B cell (primary cell): ENCODE data around the gene PFN3. TPM values are rescaled to one million over a fixed set of nuclear protein-coding genes. Genes with fewer than 3 reads are reported as not detected.
A peak's percentile ranks its signal among the peaks of the same experiment; 100 is the strongest.

Source experiments
- ATAC-seq: fragments of 200-7000 bp; cut with Tn5 transposase; one replicate; pipeline ENCODE4 v1.10.0; 2021; ENCODE audit warnings: low read depth, mild to moderate bottlenecking, moderate number of reproducible peaks, moderate library complexity
- CTCF ChIA-PET: fragments of 350-600 bp; sonication (Branson Sonifier 250); formaldehyde crosslinking; loops from one replicate; lab custom pipeline; 2021; ENCODE audit warnings: antibody characterized with exemption, inconsistent platforms; lab: Charles Lee
- POLR2A ChIA-PET: fragments of 350-600 bp; sonication (Branson Sonifier 250); formaldehyde crosslinking; loops from one replicate; lab custom pipeline; 2021; ENCODE audit warnings: antibody characterized with exemption; lab: Charles Lee
- DNase-seq: peaks from one replicate; pipeline ENCODE4 v3.0.0; 2013
- H2AFZ ChIP-seq: 2 replicates; pipeline ENCODE4 v1.6.1; 2012; ENCODE audit warnings: mild to moderate bottlenecking, low read depth, low read length; ENCODE audit not compliant: insufficient read depth, poor library complexity, severe bottlenecking
- H3K27ac ChIP-seq, 2 donors: 1 replicate in 1 of 2; 2 replicates in 1 of 2; pipeline ENCODE4 v1.5.1; 2012 to 2013; ENCODE audit warnings: low read length in 2 of 2, mild to moderate bottlenecking in 2 of 2, moderate library complexity in 1 of 2
- H3K27me3 ChIP-seq, 4 experiments: fragments of 200-600 bp in 1 of 4; sonication (generic) in 1 of 4; replicated peaks in 1 of 4; 1 replicate in 2 of 4; 2 replicates in 2 of 4; pipeline versions ENCODE4 v1.6.1 to v1.7.0; 2013 to 2016; ENCODE audit warnings: low read length in 3 of 4, mild to moderate bottlenecking in 2 of 4, mixed read lengths in 1 of 4, moderate library complexity in 1 of 4; ENCODE audit not compliant: insufficient read depth in 4 of 4, control insufficient read depth in 3 of 4; ENCODE audit errors: control extremely low read depth in 1 of 4
- H3K36me3 ChIP-seq, 2 experiments: replicated peaks in 1 of 2; 1 replicate in 1 of 2; 2 replicates in 1 of 2; pipeline versions ENCODE4 v1.6.1 to v1.7.1; 2013; ENCODE audit warnings: low read length in 1 of 2; ENCODE audit not compliant: insufficient read depth in 2 of 2, control insufficient read depth in 1 of 2; ENCODE audit errors: control extremely low read depth in 1 of 2, extremely low read depth in 1 of 2
- H3K4me1 ChIP-seq, 2 donors: fragments of 200-600 bp in 1 of 2; sonication (generic) in 1 of 2; 1 replicate in 1 of 2; 2 replicates in 1 of 2; pipeline versions ENCODE4 v1.5.1 to v1.6.1; 2013 to 2017; ENCODE audit warnings: low read length in 2 of 2; ENCODE audit not compliant: control insufficient read depth in 2 of 2, insufficient read depth in 2 of 2
- H3K4me2 ChIP-seq: replicated peaks from 2 replicates; pipeline ENCODE3; 2012; ENCODE audit warnings: mild to moderate bottlenecking, low read depth, low read length; ENCODE audit not compliant: poor library complexity, severe bottlenecking
- H3K4me3 ChIP-seq, 5 experiments: fragments of 200-600 bp in 1 of 5; sonication (generic) in 1 of 5; 1 replicate in 3 of 5; 2 replicates in 2 of 5; pipeline versions ENCODE4 v1.5.1 to v1.7.0; 2011 to 2016; ENCODE audit warnings: low read length in 4 of 5, mild to moderate bottlenecking in 4 of 5, low read depth in 2 of 5, control low read depth in 1 of 5, moderate library complexity in 1 of 5; ENCODE audit not compliant: insufficient read depth in 1 of 5; ENCODE audit errors: control extremely low read depth in 1 of 5, extremely low read depth in 1 of 5
- H3K79me2 ChIP-seq: fragments of 200-600 bp; sonication (generic); one replicate; pipeline ENCODE4 v1.6.0; 2016; ENCODE audit warnings: low read length; ENCODE audit not compliant: control insufficient read depth, insufficient read depth
- H3K9ac ChIP-seq: fragments of 200-600 bp; sonication (generic); 2 replicates; pipeline ENCODE4 v1.6.1; 2017; ENCODE audit warnings: mild to moderate bottlenecking, low read length, moderate library complexity
- H3K9me3 ChIP-seq, 3 donors: one replicate each; pipeline versions ENCODE4 v1.6.1 to v1.7.1; 2013; ENCODE audit warnings: low read length in 2 of 3; ENCODE audit not compliant: control insufficient read depth in 2 of 3, insufficient read depth in 1 of 3; ENCODE audit errors: control extremely low read depth in 1 of 3
- H4K20me1 ChIP-seq: 2 replicates; pipeline ENCODE4 v1.6.0; 2012; ENCODE audit warnings: mild to moderate bottlenecking, low read length; ENCODE audit not compliant: insufficient read depth, control insufficient read depth, poor library complexity, severe bottlenecking
- H3K27ac Mint-ChIP-seq: one replicate; pipeline ENCODE4 v1.8.0; 2021; ENCODE audit warnings: mixed read lengths
- H3K27me3 Mint-ChIP-seq: one replicate; pipeline ENCODE4 v1.8.0; 2021; ENCODE audit warnings: mixed read lengths
- H3K4me1 Mint-ChIP-seq: one replicate; pipeline ENCODE4 v1.8.0; 2021; ENCODE audit warnings: mixed read lengths
- H3K4me3 Mint-ChIP-seq: one replicate; pipeline ENCODE4 v1.8.0; 2021; ENCODE audit warnings: mixed read lengths
- H3K9me3 Mint-ChIP-seq: one replicate; pipeline ENCODE4 v1.8.0; 2022; ENCODE audit warnings: mixed read lengths; ENCODE audit not compliant: insufficient read depth
- CTCF ChIP-seq: fragments of 200-600 bp; IDR thresholded peaks from one replicate; pipeline ENCODE4 v1.8.0; 2022; ENCODE audit warnings: antibody characterized with exemption, mild to moderate bottlenecking
- EZH2 ChIP-seq: IDR thresholded peaks from 2 replicates; pipeline ENCODE4 v1.6.1; 2012; ENCODE audit warnings: borderline replicate concordance, low read depth, mild to moderate bottlenecking, moderate library complexity, low read length; ENCODE audit not compliant: insufficient read depth, poor library complexity, severe bottlenecking
- WGBS: methylation state at CpG from one replicate; pipeline ENCODE4 v1.1.5; 2013; ENCODE audit warnings: missing lambda C conversion rate; ENCODE audit not compliant: insufficient coverage; 5-methylcytosine and 5-hydroxymethylcytosine counted together
- intact Hi-C: fragments of 100-400 bp; cut with micrococcal nuclease; formaldehyde crosslinking; loops from one replicate; pipeline ENCODE4 v1.10.0; 2022
- polyA plus RNA-seq: library from polyadenylated mRNA; depleted of rRNA; stranded (reverse); fragments of >200 nt; gene quantifications from 2 replicates; pipeline ENCODE4 v1.2.3, GENCODE V29; 2012
- total RNA-seq, 2 donors: library from RNA; stranded (reverse); fragments of 120-200 nt in 1 of 2; gene quantifications; 1 replicate in 1 of 2; 2 replicates in 1 of 2; pipeline versions ENCODE4 v1.2.3 to v1.2.4, GENCODE V29; 2013 to 2022

The PFN3 gene
- total and polyA plus RNA-seq, 2 donors (not counting 1 experiment from before 2014, with no cell fraction given): not detected

GRCh38 chr5:177427211-177427822 lies 26.9 kb upstream of the PFN3 start:
- no peak overlapping the region for H2AFZ ChIP-seq
- peak overlapping the region; percentile 97 for H3K27ac Mint-ChIP-seq
- intact Hi-C loops: loop anchor here (5.0 kb wide), 1 partner anchor 885 kb away; no protein-coding TSS in a partner anchor
- TF ChIP-seq CTCF (no peak), EZH2 (no peak)
- ATAC-seq (no peak), DNase-seq (no peak)
- H3K4me2 ChIP-seq: peak overlapping the region; percentile 90
- H3K4me1 Mint-ChIP-seq: peaks cover 62% of the 10 kb centered on the region
- H3K27me3 ChIP-seq: no peaks in the 10 kb centered on the region
- H3K27me3 Mint-ChIP-seq: no peaks in the 10 kb centered on the region
- peak overlapping the region; percentile 63 to 88 (median 78) for H3K4me3 ChIP-seq
- CTCF ChIA-PET: interaction anchor here (1.1 to 12.4 kb wide), 5 partner anchors 16 to 111 kb away, joined by 3 to 152 read pairs (median 137); partner anchors contain the start of gene PRR7
- WGBS: 1% methylated on average over 10 of the region's 11 CpGs
- no peaks in the 10 kb centered on the region for H3K9me3 Mint-ChIP-seq
- peaks cover 40% of the 10 kb centered on the region for H3K79me2 ChIP-seq
- H3K4me3 Mint-ChIP-seq: peak overlapping the region; percentile 94
- H3K9ac ChIP-seq: peak overlapping the region; percentile 82
- H3K9me3 ChIP-seq: no peaks in the 10 kb centered on the region
- H3K36me3 ChIP-seq: peaks cover 0 to 36% of the 10 kb centered on the region in 2 experiments
- POLR2A ChIA-PET: interaction anchor here (0.6 to 2.6 kb wide), 7 partner anchors 9 to 82 kb away, joined by 3 to 34 read pairs (median 9); partner anchors contain the start of genes DOK3 and PRR7
- peaks cover 46% of the 10 kb centered on the region for H4K20me1 ChIP-seq
- H3K27ac ChIP-seq: peak overlapping the region; percentile 77 to 96
- H3K4me1 ChIP-seq: peaks cover 60 to 62% of the 10 kb centered on the region in 2 donors
